GM23338 (cell line): Measurements from ENCODE around the gene SLC2A9.

ENCODE experiments used
- CTCF ChIP-seq, 2 experiments: fragments of 200-600 bp in 1 of 2; sonication (generic) in 1 of 2; conservative IDR thresholded peaks; 2 replicates each; pipeline versions ENCODE4 v1.5.1 to v1.6.1; 2016 to 2017; ENCODE audit warnings: antibody characterized with exemption in 2 of 2, low read depth in 2 of 2, mild to moderate bottlenecking in 2 of 2, moderate library complexity in 1 of 2
- JUNB ChIP-seq: IDR thresholded peaks from one replicate; pipeline ENCODE4 v1.6.1; 2016; ENCODE audit warnings: antibody characterized with exemption; ENCODE audit not compliant: unreplicated experiment
- POLR2AphosphoS5 ChIP-seq: IDR thresholded peaks from 2 replicates; pipeline ENCODE4 v1.6.1; 2016; ENCODE audit warnings: antibody characterized with exemption, low read depth
- REST ChIP-seq: IDR thresholded peaks from one replicate; pipeline ENCODE4 v1.6.1; 2018; ENCODE audit warnings: antibody characterized with exemption; ENCODE audit not compliant: unreplicated experiment

GRCh38 chr4:9994246-9994847 is 26.9 kb downstream of the SLC2A9 start:
- TF ChIP-seq CTCF (conservative IDR thresholded peaks at IDR 0.05; ENCODE audit: low read depth in 2 of 2) (no peak), JUNB (no peak), POLR2AphosphoS5 (no peak), REST (no peak)
